ENCODE data around the gene PI16. TPM values are rescaled to one million over a fixed set of nuclear protein-coding genes. Genes with fewer than 3 reads are reported as not detected.

PI16 gene
- polyA plus RNA-seq, 3 donors, result 1.3 to 1.5 (median 1.4) TPM

Other genes starting within 250 kb of the PI16 start
- gene CPNE5, start 115.3 kb upstream of the PI16 start, polyA plus RNA-seq (ENCODE audit: insufficient read length in 3 of 3), result 10 to 100 TPM; 10.1 to 12.4 (median 11.1) TPM
- gene PPIL1, start 79.9 kb upstream of the PI16 start, polyA plus RNA-seq (ENCODE audit: insufficient read length in 3 of 3), result 10 to 100 TPM; 53.1 to 58.2 (median 55.5) TPM
- gene C6orf89, start 68.8 kb upstream of the PI16 start, polyA plus RNA-seq (ENCODE audit: insufficient read length in 3 of 3), result 10 to 100 TPM; 46.9 to 49.8 (median 48.8) TPM
- gene MTCH1, start 31.5 kb downstream of the PI16 start, polyA plus RNA-seq (ENCODE audit: insufficient read length in 3 of 3), result 100 to 1,000 TPM; 155 to 178 (median 165) TPM
- gene FGD2, start 50.9 kb downstream of the PI16 start, polyA plus RNA-seq (ENCODE audit: insufficient read length in 3 of 3), result 1 to 10 TPM; 1.3 to 1.5 (median 1.5) TPM
- gene PIM1, start 215.4 kb downstream of the PI16 start, polyA plus RNA-seq (ENCODE audit: insufficient read length in 3 of 3), result 10 to 100 TPM; 21.0 to 24.9 (median 22.9) TPM